Body of pancreas (tissue), 4 donors: ENCODE measurements around the gene DDX41.

Experiments
- CTCF ChIP-seq, 7 experiments: fragments of 450-650 bp in 4 of 7; fragments of 200-600 bp in 3 of 7; sonication (generic) in 3 of 7; IDR thresholded peaks; one replicate each; pipeline ENCODE4 v1.5.1; 2016 to 2019; ENCODE audit warnings: antibody characterized with exemption in 7 of 7
- POLR2A ChIP-seq, 3 donors: fragments of 450-650 bp; IDR thresholded peaks; one replicate each; pipeline ENCODE4 v1.6.1; 2016; ENCODE audit warnings: antibody characterized with exemption in 3 of 3, mild to moderate bottlenecking in 2 of 3

GRCh38 chr5:177537389-177538361, 20.9 kb upstream of the DDX41 start:
- TF ChIP-seq CTCF (IDR thresholded peaks at IDR 0.05) (no peak), POLR2A (IDR thresholded peaks at IDR 0.05) (no peak)
